Lower lobe of right lung (tissue), 2 donors: Measurements from ENCODE around the gene SOCS6. TPM values are rescaled to one million over a fixed set of nuclear protein-coding genes. Genes with fewer than 3 reads are reported as not detected.

ENCODE experiments used
- ATAC-seq, 2 donors: fragments of 200-7000 bp; cut with Tn5 transposase; one replicate each; pipeline ENCODE4 v1.9.1; 2020 to 2022; ENCODE audit warnings: mild to moderate bottlenecking in 2 of 2, moderate library complexity in 2 of 2
- DNase-seq: peaks from one replicate; pipeline ENCODE4 v3.0.0-alpha.2; 2020
- H3K27ac ChIP-seq: fragments of 200-600 bp; one replicate; pipeline ENCODE4 v1.8.0; 2022
- H3K27me3 ChIP-seq: fragments of 200-600 bp; one replicate; pipeline ENCODE4 v1.8.0; 2022; ENCODE audit warnings: low read depth
- H3K36me3 ChIP-seq: fragments of 200-600 bp; one replicate; pipeline ENCODE4 v1.8.0; 2022; ENCODE audit warnings: mild to moderate bottlenecking
- H3K4me1 ChIP-seq: fragments of 200-600 bp; one replicate; pipeline ENCODE4 v1.8.0; 2022
- H3K4me3 ChIP-seq: fragments of 200-600 bp; one replicate; pipeline ENCODE4 v1.8.0; 2022; ENCODE audit warnings: mild to moderate bottlenecking
- H3K9me3 ChIP-seq: fragments of 200-600 bp; one replicate; pipeline ENCODE4 v1.8.0; 2022
- CTCF ChIP-seq: fragments of 200-600 bp; IDR thresholded peaks from one replicate; pipeline ENCODE4 v1.8.0; 2022; ENCODE audit warnings: antibody characterized with exemption, mild to moderate bottlenecking
- intact Hi-C: fragments of 100-400 bp; cut with DNase I; formaldehyde crosslinking; loops from one replicate; pipeline ENCODE4 v1.11.0; 2022
- total RNA-seq: library from RNA; stranded (reverse); fragmentation: NEBNext Ultra II Directional; extraction: Animal tissue kit (Norgen Biotek cat#: 25700); gene quantifications from one replicate; pipeline ENCODE4 v1.2.1, GENCODE V29; 2021
- donor health status: DM: no; HTN: yes; CAD: no; lungs with severe emphysema.

SOCS6 gene
- total RNA-seq, 1 donor from 2014 or later, result 24.8 TPM

DNA sequence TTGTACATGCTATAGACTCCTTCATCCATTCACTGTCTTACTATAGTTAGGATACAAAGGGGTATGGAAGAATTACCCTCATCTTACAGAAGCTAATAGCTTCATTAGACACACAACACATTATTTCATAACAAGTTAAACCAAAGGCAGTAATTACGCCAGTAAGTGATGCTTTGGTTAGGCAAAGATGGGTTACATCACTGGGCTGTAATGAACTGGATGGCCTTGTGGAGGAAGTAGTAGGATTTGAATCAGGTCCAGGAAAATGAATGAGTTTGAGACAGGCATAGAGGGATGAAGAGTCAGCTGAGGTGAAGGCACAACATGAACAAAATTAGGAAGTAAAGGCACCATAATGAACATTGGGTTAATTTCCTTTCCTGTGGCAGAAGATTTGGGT is 80.1 kb downstream of the SOCS6 start:
- ATAC-seq (peak in 1 of 2 donors; percentile 52), DNase-seq (no peak)
- Histone ChIP-seq H3K27ac (no peak overlapping the region), H3K27me3 (no peaks in the 10 kb centered on the region), H3K4me1 (no peaks in the 10 kb centered on the region), H3K36me3 (no peaks in the 10 kb centered on the region), H3K4me3 (no peak overlapping the region), H3K9me3 (no peaks in the 10 kb centered on the region)
- intact Hi-C loops, result no loop called here
- TF ChIP-seq CTCF, result no peak

GRCh38 chr18:70370762-70371733 is 82.2 kb downstream of the SOCS6 start:
- Histone ChIP-seq H3K27me3 (no peaks in the 10 kb centered on the region), H3K4me1 (no peaks in the 10 kb centered on the region), H3K9me3 (no peaks in the 10 kb centered on the region), H3K27ac (no peak overlapping the region), H3K4me3 (no peak overlapping the region), H3K36me3 (no peaks in the 10 kb centered on the region)
- intact Hi-C loops, result no loop called here
- ATAC-seq (no peak), DNase-seq (no peak)
- no peak for TF ChIP-seq CTCF

DNA sequence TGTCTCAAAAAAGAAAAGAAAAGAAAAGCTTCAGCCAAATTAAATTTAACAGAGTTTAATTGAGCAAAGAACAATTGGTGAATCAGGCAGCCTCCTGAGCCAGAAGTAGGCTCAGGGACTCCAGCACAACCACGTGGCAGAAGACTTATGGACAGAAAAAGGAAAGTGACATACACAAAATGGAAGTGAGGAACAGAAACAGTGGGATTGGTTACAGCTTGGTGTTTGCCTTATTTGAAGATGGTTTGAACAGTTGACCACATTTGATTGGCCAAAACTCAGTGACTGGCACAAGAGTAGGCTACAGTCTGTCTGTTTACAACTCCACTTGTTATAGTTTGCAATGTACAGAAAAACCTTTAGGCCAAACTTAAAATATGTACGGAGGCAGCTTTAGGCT is 83.1 kb downstream of the SOCS6 start:
- ATAC-seq (no peak), DNase-seq (no peak)
- Histone ChIP-seq H3K36me3 (no peaks in the 10 kb centered on the region), H3K27me3 (no peaks in the 10 kb centered on the region), H3K27ac (no peak overlapping the region), H3K4me3 (no peak overlapping the region), H3K4me1 (no peaks in the 10 kb centered on the region), H3K9me3 (no peaks in the 10 kb centered on the region)
- TF ChIP-seq CTCF, result no peak
- intact Hi-C loops, result no loop called here

DNA sequence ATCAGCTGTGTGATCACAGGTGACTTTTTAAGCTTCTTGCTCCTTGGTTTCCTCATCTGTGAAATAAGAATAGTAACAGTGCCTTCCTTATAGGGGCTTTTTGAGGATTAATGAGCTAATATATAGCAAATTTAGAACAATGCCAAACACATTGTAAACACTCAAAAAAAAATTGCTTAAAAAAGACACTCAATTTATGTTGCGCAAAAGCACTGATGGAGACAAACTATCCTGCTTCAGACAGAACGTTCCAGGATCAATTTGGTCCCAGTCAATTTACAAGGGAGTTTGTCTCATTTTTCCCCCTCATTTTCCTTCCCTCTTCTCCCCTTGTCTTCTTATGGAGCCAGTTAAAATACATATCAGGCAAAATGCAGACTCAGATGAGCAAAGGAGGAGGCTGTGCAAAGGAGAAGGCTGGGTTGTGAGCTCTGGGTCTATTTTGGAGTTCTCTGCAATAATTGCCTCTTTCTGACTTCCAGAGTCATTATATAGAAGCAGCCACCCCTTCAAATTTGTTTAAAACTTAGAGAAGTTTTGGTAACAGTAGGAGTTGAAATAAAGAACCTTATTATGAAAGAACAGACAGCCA is 83.7 kb downstream of the SOCS6 start:
- Histone ChIP-seq H3K9me3 (no peaks in the 10 kb centered on the region), H3K4me1 (no peaks in the 10 kb centered on the region), H3K27ac (no peak overlapping the region), H3K27me3 (no peaks in the 10 kb centered on the region), H3K4me3 (no peak overlapping the region), H3K36me3 (no peaks in the 10 kb centered on the region)
- DNase-seq, result no peak
- no peak for TF ChIP-seq CTCF
- intact Hi-C loops, result no loop called here
- ATAC-seq, result no peak

DNA sequence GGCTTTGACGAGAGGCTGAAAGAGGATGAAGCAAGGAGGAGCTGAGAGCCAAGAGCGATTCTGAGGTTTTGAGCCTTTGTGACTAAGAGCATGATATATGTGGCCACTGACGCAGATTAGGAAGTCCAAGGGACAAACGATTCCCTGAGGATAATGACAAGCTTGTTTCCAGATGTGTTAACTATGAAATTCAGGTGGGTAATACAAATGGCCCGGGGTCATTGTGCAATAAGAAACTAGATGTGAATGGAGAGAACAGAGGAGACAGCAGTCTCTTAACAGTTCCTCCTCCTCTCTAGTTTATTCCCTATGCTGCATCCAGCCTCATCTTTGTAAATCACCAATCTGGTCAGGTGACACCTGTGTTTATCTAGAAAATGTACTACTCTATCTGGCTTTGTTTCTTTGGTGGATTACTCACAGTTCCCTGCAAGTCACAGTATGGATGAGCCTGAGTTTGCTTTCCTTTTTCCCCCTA is 84.2 kb downstream of the SOCS6 start:
- ATAC-seq, result peak in 1 of 2 donors; percentile 49
- H3K9me3 ChIP-seq, result no peaks in the 10 kb centered on the region
- no peak overlapping the region for H3K4me3 ChIP-seq
- H3K4me1 ChIP-seq, result no peaks in the 10 kb centered on the region
- no peak for DNase-seq
- H3K36me3 ChIP-seq, result no peaks in the 10 kb centered on the region
- H3K27ac ChIP-seq, result no peak overlapping the region
- intact Hi-C loops, result no loop called here
- no peak for TF ChIP-seq CTCF
- no peaks in the 10 kb centered on the region for H3K27me3 ChIP-seq
